Esophagus muscularis mucosa (tissue), 3 donors: ENCODE data around the gene LRP8.

ENCODE experiments used
- POLR2AphosphoS5 ChIP-seq, 2 donors: sonication (generic); formaldehyde crosslinking; IDR thresholded peaks; one replicate each; pipeline ENCODE4 v1.6.1; 2017; ENCODE audit warnings: antibody characterized with exemption in 2 of 2
- TF ChIP-seq, protein P1 (sequence below), 3 experiments: fragments of 200-600 bp in 2 of 3; fragments of 450-650 bp in 1 of 3; sonication (generic) in 2 of 3; IDR thresholded peaks; one replicate each; pipeline ENCODE4 v1.5.1; 2017 to 2019; ENCODE audit warnings: antibody characterized with exemption in 3 of 3, mild to moderate bottlenecking in 2 of 3, moderate library complexity in 1 of 3

- no peak for TF ChIP-seq POLR2AphosphoS5 (IDR thresholded peaks at IDR 0.05)
- TF ChIP-seq, protein P1, sequence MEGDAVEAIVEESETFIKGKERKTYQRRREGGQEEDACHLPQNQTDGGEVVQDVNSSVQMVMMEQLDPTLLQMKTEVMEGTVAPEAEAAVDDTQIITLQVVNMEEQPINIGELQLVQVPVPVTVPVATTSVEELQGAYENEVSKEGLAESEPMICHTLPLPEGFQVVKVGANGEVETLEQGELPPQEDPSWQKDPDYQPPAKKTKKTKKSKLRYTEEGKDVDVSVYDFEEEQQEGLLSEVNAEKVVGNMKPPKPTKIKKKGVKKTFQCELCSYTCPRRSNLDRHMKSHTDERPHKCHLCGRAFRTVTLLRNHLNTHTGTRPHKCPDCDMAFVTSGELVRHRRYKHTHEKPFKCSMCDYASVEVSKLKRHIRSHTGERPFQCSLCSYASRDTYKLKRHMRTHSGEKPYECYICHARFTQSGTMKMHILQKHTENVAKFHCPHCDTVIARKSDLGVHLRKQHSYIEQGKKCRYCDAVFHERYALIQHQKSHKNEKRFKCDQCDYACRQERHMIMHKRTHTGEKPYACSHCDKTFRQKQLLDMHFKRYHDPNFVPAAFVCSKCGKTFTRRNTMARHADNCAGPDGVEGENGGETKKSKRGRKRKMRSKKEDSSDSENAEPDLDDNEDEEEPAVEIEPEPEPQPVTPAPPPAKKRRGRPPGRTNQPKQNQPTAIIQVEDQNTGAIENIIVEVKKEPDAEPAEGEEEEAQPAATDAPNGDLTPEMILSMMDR (IDR thresholded peaks at IDR 0.05): no peak
These were observed 113.4 kb downstream of the LRP8 start for GRCh38 chr1:53214376-53214940.
